A673 (cell line): ENCODE results near the gene CCDC170. TPM values are rescaled to one million over a fixed set of nuclear protein-coding genes. Genes with fewer than 3 reads are reported as not detected.

Experiments
- BruUV-seq: library from RNA; stranded (reverse); fragments of 400-500 nt; replicated peaks from 2 replicates; lab custom pipeline; 2021; lab: Mats Ljungman, UMichigan
- CTCF ChIA-PET: fragments of 300-600 bp; sonication (Branson Sonifier 250); formaldehyde crosslinking; loops from one replicate; lab custom pipeline; 2022; ENCODE audit warnings: antibody characterized with exemption; lab: Charles Lee
- POLR2A ChIA-PET: fragments of 300-600 bp; sonication (Branson Sonifier 250); formaldehyde crosslinking; loops from one replicate; lab custom pipeline; 2022; ENCODE audit warnings: antibody characterized with exemption; ENCODE audit not compliant: low non-redundant PET; lab: Charles Lee
- DNase-seq: peaks from one replicate; pipeline ENCODE4 v3.0.0-alpha.2; 2015; ENCODE audit warnings: low spot score
- H3K27ac ChIP-seq: fragments of 200-600 bp; sonication (generic); 2 replicates; pipeline ENCODE4 v1.5.1; 2016; ENCODE audit warnings: mixed run types, low read depth, mild to moderate bottlenecking, mixed read lengths, antibody characterized with exemption, low read length; ENCODE audit not compliant: poor library complexity, severe bottlenecking
- H3K27me3 ChIP-seq: fragments of 200-600 bp; sonication (generic); replicated peaks from 2 replicates; pipeline ENCODE4 v1.6.1; 2017; ENCODE audit warnings: mixed run types, low read depth, mild to moderate bottlenecking, mixed read lengths, antibody characterized with exemption, low read length; ENCODE audit not compliant: insufficient read depth, poor library complexity
- H3K36me3 ChIP-seq: fragments of 200-600 bp; sonication (generic); 2 replicates; pipeline ENCODE4 v1.6.1; 2016; ENCODE audit warnings: mixed run types, mild to moderate bottlenecking, mixed read lengths, antibody characterized with exemption, low read length; ENCODE audit not compliant: insufficient read depth, poor library complexity, severe bottlenecking
- H3K4me1 ChIP-seq: fragments of 200-600 bp; sonication (generic); 2 replicates; pipeline ENCODE4 v1.6.1; 2017; ENCODE audit warnings: mixed run types, mild to moderate bottlenecking, mixed read lengths, antibody characterized with exemption, low read length; ENCODE audit not compliant: insufficient read depth, poor library complexity, severe bottlenecking
- H3K4me3 ChIP-seq: fragments of 200-600 bp; sonication (generic); 2 replicates; pipeline ENCODE4 v1.5.1; 2016; ENCODE audit warnings: low read depth, mixed run types, mild to moderate bottlenecking, mixed read lengths, low read length; ENCODE audit not compliant: poor library complexity, severe bottlenecking
- H3K9me3 ChIP-seq: fragments of 200-600 bp; sonication (generic); 2 replicates; pipeline ENCODE4 v1.6.1; 2016; ENCODE audit warnings: mixed run types, low read depth, mild to moderate bottlenecking, mixed read lengths, antibody characterized with exemption, low read length; ENCODE audit not compliant: poor library complexity, severe bottlenecking
- CTCF ChIP-seq: fragments of 300-800, 200-600 bp; sonication (generic); conservative IDR thresholded peaks from 2 replicates; pipeline ENCODE4 v1.5.1; 2017; ENCODE audit warnings: low read depth, mild to moderate bottlenecking, antibody characterized with exemption, low read length, moderate library complexity, mixed read lengths
- EZH2 ChIP-seq: fragments of 200-600 bp; sonication (generic); IDR thresholded peaks from 2 replicates; pipeline ENCODE4 v1.6.1; 2017; ENCODE audit warnings: borderline replicate concordance, low read depth, mild to moderate bottlenecking, mixed read lengths, antibody characterized with exemption, low read length; ENCODE audit not compliant: poor library complexity, severe bottlenecking
- intact Hi-C: fragments of 100-400 bp; cut with micrococcal nuclease; formaldehyde crosslinking; loops from one replicate; pipeline ENCODE4 v1.10.0; 2022; ENCODE audit not compliant: unreplicated experiment
- total RNA-seq: library from RNA; stranded (reverse); gene quantifications from 2 replicates; pipeline ENCODE4 v1.2.3, GENCODE V29; 2021

The CCDC170 gene
- total RNA-seq, 1 experiment from 2014 or later: 0.17 TPM

GRCh38 chr6:151617539-151617938, 123.7 kb downstream of the CCDC170 start:
- no peak for DNase-seq
- Histone ChIP-seq H3K4me1 (no peaks in the 10 kb centered on the region), H3K27me3 (no peaks in the 10 kb centered on the region), H3K36me3 (no peaks in the 10 kb centered on the region), H3K4me3 (no peak overlapping the region), H3K27ac (no peak overlapping the region), H3K9me3 (no peaks in the 10 kb centered on the region)
- POLR2A ChIA-PET: interaction anchor here (0.5 kb wide), 1 partner anchor 30 kb away, joined by 3 read pairs; no protein-coding TSS in a partner anchor
- intact Hi-C loops: no loop called here
- CTCF ChIA-PET: no interaction called here
- BruUV-seq: no TSS peak
- TF ChIP-seq CTCF: no peak
- no peak for TF ChIP-seq EZH2

GRCh38 chr6:151618717-151619116, 124.9 kb downstream of the CCDC170 start:
- Histone ChIP-seq H3K36me3 (no peaks in the 10 kb centered on the region), H3K27me3 (no peaks in the 10 kb centered on the region), H3K27ac (no peak overlapping the region), H3K4me3 (no peak overlapping the region), H3K4me1 (no peaks in the 10 kb centered on the region), H3K9me3 (no peaks in the 10 kb centered on the region)
- intact Hi-C loops: no loop called here
- BruUV-seq: no TSS peak
- CTCF ChIA-PET: no interaction called here
- DNase-seq: no peak
- POLR2A ChIA-PET: no interaction called here
- TF ChIP-seq CTCF (no peak), EZH2 (no peak)

- TF ChIP-seq CTCF (no peak), EZH2 (no peak)
- Histone ChIP-seq H3K4me3 (no peak overlapping the region), H3K27ac (no peak overlapping the region), H3K4me1 (no peaks in the 10 kb centered on the region), H3K9me3 (no peaks in the 10 kb centered on the region), H3K27me3 (no peaks in the 10 kb centered on the region), H3K36me3 (no peaks in the 10 kb centered on the region)
- no peak for DNase-seq
- ChIA-PET CTCF (no interaction called here), POLR2A (no interaction called here)
- intact Hi-C loops: no loop called here
- BruUV-seq: no TSS peak
Observed at GRCh38 chr6:151620179-151620578, 126.4 kb downstream of the CCDC170 start.
